Keratinocyte (primary cell): ENCODE measurements around the gene NDUFS6.

ENCODE experiments used
- EZH2 ChIP-seq: IDR thresholded peaks from one replicate; pipeline ENCODE4 v1.6.1; 2012; ENCODE audit warnings: inconsistent platforms, mild to moderate bottlenecking, low read length, moderate library complexity
- TF ChIP-seq, protein P1 (sequence below), 3 experiments: IDR thresholded peaks in 1 of 3; conservative IDR thresholded peaks in 1 of 3; optimal IDR thresholded peaks in 1 of 3; 2 replicates in 2 of 3; 3 replicates in 1 of 3; pipeline versions ENCODE3 to v1.5.1; 2011; ENCODE audit warnings: low read length in 3 of 3, mild to moderate bottlenecking in 3 of 3, moderate library complexity in 2 of 3, control low read depth in 1 of 3, inconsistent platforms in 1 of 3; ENCODE audit not compliant: insufficient read depth in 2 of 3; ENCODE audit errors: extremely low read depth in 1 of 3

DNA sequence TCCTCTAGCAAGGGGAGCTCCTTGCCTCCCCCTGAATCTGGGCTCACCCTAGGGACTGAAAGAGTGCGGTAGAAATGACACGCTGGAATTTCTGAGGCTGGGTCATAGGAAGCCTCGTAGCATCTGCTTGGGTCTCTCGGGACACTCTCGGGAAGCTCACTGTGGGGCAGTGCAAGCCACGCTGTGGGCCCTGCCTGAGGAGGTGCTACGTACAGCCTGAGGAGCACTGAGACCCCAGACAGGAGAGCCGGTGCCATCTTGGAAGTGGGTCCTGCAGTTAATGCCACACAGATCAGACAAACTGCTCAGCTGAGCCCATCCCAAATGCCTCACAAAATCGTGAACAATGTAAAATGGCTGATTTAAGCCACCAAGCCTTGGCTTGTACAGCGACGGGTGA, 3.4 kb upstream of the NDUFS6 start:
- TF ChIP-seq, protein P1, sequence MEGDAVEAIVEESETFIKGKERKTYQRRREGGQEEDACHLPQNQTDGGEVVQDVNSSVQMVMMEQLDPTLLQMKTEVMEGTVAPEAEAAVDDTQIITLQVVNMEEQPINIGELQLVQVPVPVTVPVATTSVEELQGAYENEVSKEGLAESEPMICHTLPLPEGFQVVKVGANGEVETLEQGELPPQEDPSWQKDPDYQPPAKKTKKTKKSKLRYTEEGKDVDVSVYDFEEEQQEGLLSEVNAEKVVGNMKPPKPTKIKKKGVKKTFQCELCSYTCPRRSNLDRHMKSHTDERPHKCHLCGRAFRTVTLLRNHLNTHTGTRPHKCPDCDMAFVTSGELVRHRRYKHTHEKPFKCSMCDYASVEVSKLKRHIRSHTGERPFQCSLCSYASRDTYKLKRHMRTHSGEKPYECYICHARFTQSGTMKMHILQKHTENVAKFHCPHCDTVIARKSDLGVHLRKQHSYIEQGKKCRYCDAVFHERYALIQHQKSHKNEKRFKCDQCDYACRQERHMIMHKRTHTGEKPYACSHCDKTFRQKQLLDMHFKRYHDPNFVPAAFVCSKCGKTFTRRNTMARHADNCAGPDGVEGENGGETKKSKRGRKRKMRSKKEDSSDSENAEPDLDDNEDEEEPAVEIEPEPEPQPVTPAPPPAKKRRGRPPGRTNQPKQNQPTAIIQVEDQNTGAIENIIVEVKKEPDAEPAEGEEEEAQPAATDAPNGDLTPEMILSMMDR (optimal IDR thresholded peaks at IDR 0.05 in 1 of 3, IDR thresholded peaks at IDR 0.05 in 1 of 3, conservative IDR thresholded peaks at IDR 0.05 in 1 of 3; ENCODE audit: extremely low read depth in 1 of 3, insufficient read depth in 2 of 3, low read length in 3 of 3): no peak
- no peak for TF ChIP-seq EZH2
